Calu3 (cell line): Measurements from ENCODE around the gene CHST8. TPM values are rescaled to one million over a fixed set of nuclear protein-coding genes. Genes with fewer than 3 reads are reported as not detected.

Source experiments
- BruUV-seq: library from RNA; stranded (reverse); fragments of 400-500 nt; replicated peaks from 2 replicates; lab custom pipeline; 2021; lab: Mats Ljungman, UMichigan
- CTCF ChIA-PET: fragments of 300-600 bp; sonication (Branson Sonifier 250); formaldehyde crosslinking; loops from one replicate; lab custom pipeline; 2022; ENCODE audit warnings: antibody characterized with exemption; lab: Charles Lee
- DNase-seq: peaks from one replicate; pipeline ENCODE4 v3.0.0; 2022
- H3K27ac Mint-ChIP-seq: one replicate; pipeline ENCODE4 v1.8.0; 2022; ENCODE audit warnings: mixed read lengths; ENCODE audit not compliant: unreplicated experiment
- H3K27me3 Mint-ChIP-seq: one replicate; pipeline ENCODE4 v1.8.0; 2022; ENCODE audit warnings: mixed read lengths; ENCODE audit not compliant: unreplicated experiment
- H3K36me3 Mint-ChIP-seq: one replicate; pipeline ENCODE4 v1.8.0; 2022; ENCODE audit warnings: mild to moderate bottlenecking, moderate library complexity, mixed read lengths; ENCODE audit not compliant: insufficient read depth, unreplicated experiment
- H3K4me1 Mint-ChIP-seq: one replicate; pipeline ENCODE4 v1.8.0; 2022; ENCODE audit warnings: mild to moderate bottlenecking, low read depth, mixed read lengths; ENCODE audit not compliant: unreplicated experiment
- H3K4me3 Mint-ChIP-seq: one replicate; pipeline ENCODE4 v1.8.0; 2022; ENCODE audit warnings: mild to moderate bottlenecking, low read depth, moderate library complexity, mixed read lengths; ENCODE audit not compliant: unreplicated experiment
- H3K9me3 Mint-ChIP-seq: one replicate; pipeline ENCODE4 v1.8.0; 2022; ENCODE audit warnings: low read depth, mixed read lengths; ENCODE audit not compliant: unreplicated experiment
- intact Hi-C: fragments of 100-400 bp; cut with micrococcal nuclease; formaldehyde crosslinking; loops from one replicate; pipeline ENCODE4 v1.10.0; 2022; ENCODE audit not compliant: unreplicated experiment
- total RNA-seq: library from RNA; stranded (reverse); gene quantifications from 2 replicates; pipeline ENCODE4 v1.2.3, GENCODE V29; 2022
- TF ChIP-seq, protein P1 (sequence below): fragments of 200-600 bp; IDR thresholded peaks from one replicate; pipeline ENCODE4 v1.8.0; 2022; ENCODE audit warnings: antibody characterized with exemption; ENCODE audit not compliant: unreplicated experiment

CHST8 gene
- total RNA-seq, 1 experiment from 2014 or later: not detected

DNA sequence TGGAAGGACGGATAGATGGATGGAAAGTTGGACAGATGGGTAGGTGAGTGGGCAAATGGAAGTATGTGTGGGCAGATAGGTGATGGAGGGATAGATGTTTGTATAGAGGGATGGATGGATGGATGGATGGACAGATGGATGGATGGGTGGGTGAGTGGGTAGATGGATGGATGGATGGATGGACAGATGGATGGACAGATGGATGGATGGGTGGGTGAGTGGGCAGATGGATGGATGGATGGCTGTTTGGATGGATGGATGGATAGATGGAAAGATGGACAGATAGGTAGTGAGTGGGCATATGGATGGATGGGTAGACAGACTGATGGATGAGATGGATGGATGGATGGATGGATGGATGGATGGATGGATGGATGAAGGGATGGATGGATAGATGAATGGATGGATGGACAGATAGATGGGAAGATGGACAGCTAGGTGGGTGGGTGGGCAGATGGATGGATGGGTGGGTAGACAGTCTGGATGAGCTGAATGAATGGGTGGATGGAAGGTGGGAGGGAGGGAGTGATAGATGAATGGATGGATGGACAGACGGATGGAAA, 100.1 kb downstream of the CHST8 start:
- H3K4me1 Mint-ChIP-seq: no peaks in the 10 kb centered on the region
- DNase-seq: no peak
- H3K9me3 Mint-ChIP-seq: no peaks in the 10 kb centered on the region
- CTCF ChIA-PET: no interaction called here
- H3K27me3 Mint-ChIP-seq: peaks cover 96% of the 10 kb centered on the region
- no TSS peak for BruUV-seq
- no peak overlapping the region for H3K4me3 Mint-ChIP-seq
- TF ChIP-seq, protein P1, sequence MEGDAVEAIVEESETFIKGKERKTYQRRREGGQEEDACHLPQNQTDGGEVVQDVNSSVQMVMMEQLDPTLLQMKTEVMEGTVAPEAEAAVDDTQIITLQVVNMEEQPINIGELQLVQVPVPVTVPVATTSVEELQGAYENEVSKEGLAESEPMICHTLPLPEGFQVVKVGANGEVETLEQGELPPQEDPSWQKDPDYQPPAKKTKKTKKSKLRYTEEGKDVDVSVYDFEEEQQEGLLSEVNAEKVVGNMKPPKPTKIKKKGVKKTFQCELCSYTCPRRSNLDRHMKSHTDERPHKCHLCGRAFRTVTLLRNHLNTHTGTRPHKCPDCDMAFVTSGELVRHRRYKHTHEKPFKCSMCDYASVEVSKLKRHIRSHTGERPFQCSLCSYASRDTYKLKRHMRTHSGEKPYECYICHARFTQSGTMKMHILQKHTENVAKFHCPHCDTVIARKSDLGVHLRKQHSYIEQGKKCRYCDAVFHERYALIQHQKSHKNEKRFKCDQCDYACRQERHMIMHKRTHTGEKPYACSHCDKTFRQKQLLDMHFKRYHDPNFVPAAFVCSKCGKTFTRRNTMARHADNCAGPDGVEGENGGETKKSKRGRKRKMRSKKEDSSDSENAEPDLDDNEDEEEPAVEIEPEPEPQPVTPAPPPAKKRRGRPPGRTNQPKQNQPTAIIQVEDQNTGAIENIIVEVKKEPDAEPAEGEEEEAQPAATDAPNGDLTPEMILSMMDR: no peak
- no peak overlapping the region for H3K27ac Mint-ChIP-seq
- intact Hi-C loops: no loop called here
- no peaks in the 10 kb centered on the region for H3K36me3 Mint-ChIP-seq

DNA sequence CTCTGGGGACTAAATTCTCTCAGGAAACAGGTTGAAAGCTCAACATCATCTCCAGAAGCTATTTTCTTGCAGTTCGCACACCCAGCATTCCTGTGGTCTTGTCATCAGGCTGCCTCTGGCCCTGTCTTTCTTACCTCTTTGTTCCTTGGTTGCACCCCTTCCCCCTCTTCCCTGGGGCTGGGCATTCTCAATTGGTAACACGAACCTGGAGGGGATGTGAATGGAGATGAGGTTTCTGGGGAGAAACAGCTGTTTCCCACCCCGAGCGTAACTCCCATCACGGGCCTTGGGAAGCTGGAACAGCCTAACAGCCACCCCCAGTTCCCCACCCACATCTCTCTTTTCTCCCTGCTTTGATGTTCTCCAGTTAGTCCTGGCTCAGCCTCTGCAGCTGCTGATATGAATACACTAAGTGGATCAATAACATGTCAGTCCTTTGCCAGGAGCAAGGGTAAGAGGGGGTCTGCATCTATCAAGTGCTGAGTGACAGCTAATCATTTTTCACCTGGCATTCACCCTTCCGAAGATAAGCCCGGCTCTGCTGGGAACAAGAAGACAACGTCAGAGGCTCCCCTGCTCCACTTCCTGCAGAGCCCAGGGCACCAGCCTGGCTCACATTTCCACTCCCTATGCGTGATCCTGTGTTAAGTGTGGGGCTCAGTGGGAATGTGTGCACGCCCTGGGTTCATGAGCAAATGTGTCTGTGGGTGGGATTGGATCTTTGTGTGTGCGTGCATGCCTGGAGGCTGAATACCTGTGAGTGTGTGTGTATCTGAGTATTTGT, 100.9 kb downstream of the CHST8 start:
- Mint-ChIP-seq H3K27me3 (peaks cover 96% of the 10 kb centered on the region), H3K36me3 (no peaks in the 10 kb centered on the region), H3K4me1 (no peaks in the 10 kb centered on the region), H3K9me3 (no peaks in the 10 kb centered on the region), H3K27ac (no peak overlapping the region), H3K4me3 (no peak overlapping the region)
- intact Hi-C loops: no loop called here
- no peak for DNase-seq
- no TSS peak for BruUV-seq
- TF ChIP-seq, protein P1: no peak
- CTCF ChIA-PET: no interaction called here

DNA sequence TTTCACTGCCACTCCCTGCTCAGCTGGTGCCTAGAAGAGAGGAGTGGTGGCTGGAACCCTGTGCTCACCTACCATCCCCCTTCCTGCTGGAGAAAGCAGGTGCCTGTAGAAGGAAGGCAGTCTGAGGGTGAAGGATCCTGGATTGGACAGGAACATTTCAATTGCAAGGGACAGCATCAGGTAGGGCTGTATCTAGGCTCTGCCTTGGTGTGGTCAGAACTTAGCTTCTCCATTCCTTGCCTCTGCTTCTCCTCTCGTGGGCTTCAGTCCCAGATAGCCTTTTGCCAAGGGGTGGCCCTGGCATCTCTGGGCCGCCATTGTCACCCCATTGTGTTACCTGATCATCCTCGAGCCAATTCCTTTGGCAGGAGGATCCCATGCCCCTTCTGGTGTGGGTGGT, 101.8 kb downstream of the CHST8 start:
- TF ChIP-seq, protein P1: no peak
- no peak for DNase-seq
- Mint-ChIP-seq H3K36me3 (no peaks in the 10 kb centered on the region), H3K4me3 (no peak overlapping the region), H3K27me3 (peaks cover 96% of the 10 kb centered on the region), H3K27ac (no peak overlapping the region), H3K9me3 (no peaks in the 10 kb centered on the region), H3K4me1 (no peaks in the 10 kb centered on the region)
- BruUV-seq: no TSS peak
- intact Hi-C loops: no loop called here
- CTCF ChIA-PET: no interaction called here

DNA sequence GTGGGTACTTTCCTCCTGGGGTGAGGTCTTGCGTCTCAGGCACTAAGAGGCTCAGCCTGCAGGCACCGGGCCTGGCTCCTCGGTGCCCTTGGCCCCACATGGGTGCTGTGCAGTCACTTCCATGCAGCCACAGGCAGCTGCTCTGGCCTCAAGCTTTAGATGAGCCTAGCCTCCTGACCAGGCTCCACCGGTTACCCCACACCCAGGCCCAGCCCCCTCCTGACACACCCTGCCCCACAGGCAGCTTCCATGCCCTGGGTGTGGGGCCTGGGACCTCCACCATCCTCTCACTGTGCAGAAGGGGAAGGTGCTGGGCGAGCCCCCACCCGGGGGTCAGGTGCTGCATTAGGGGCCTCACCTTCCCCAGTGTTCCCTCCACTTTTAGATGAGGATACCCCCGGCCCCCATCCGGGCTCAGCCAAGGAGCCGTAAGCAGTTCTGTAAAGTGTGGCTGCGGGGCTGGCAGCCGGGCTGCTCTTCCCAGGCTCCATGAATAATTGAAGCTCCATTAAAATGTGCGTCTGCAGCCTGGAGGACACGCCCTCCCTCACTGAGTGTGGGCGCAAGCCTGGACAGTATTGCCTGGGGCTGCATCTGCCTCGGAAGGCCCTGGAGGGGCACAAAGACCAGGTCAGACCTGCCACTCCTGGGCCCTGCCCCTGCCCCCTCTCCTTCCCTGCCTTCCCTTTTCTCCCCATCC, 102.4 kb downstream of the CHST8 start:
- H3K27me3 Mint-ChIP-seq: peaks cover 96% of the 10 kb centered on the region
- H3K4me1 Mint-ChIP-seq: no peaks in the 10 kb centered on the region
- CTCF ChIA-PET: no interaction called here

More for the DNA sequence above, 102.4 kb downstream of the CHST8 start:
- Mint-ChIP-seq H3K27ac (no peak overlapping the region), H3K4me3 (no peak overlapping the region), H3K9me3 (no peaks in the 10 kb centered on the region), H3K36me3 (no peaks in the 10 kb centered on the region)
- no peak for DNase-seq
- intact Hi-C loops: no loop called here
- TF ChIP-seq, protein P1: no peak
- BruUV-seq: no TSS peak
